MM.1S (cell line): ENCODE results near the gene TBX4.

ENCODE experiments used
- EZH2 ChIP-seq: fragments of 300-600 bp; sonication (generic); optimal IDR thresholded peaks from 2 replicates; pipeline ENCODE3; 2017; ENCODE audit warnings: low read depth, mild to moderate bottlenecking, antibody characterized with exemption, low read length, mixed read lengths
- EZH2phosphoT487 ChIP-seq: fragments of 300-600 bp; sonication (generic); IDR thresholded peaks from 2 replicates; pipeline ENCODE4 v1.6.1; 2018; ENCODE audit warnings: antibody characterized with exemption, low read length
- TF ChIP-seq, protein P1 (sequence below): fragments of 300-600 bp; sonication (generic); IDR thresholded peaks from 2 replicates; pipeline ENCODE4 v1.5.1; 2016; ENCODE audit warnings: antibody characterized with exemption, low read length, mixed read lengths

DNA sequence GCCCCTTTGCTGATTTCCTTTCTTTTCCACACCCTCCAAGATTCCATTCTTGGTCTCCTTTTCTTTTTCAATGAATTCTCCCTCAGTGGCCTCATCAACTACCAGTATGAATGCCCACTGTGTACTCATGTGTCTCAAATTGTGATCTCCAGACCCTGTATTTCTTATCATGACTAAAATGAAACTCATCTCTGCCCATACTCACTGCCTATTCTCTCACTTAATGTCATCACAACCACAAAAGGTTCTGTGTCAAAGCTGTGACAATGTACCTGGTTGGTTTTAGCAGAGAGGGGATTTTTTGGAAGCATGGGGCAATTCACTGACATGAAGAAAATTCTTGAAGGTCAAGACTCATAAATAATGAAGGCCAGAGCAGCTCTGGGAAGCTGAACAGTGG, 11.5 kb upstream of the TBX4 start:
- TF ChIP-seq, protein P1, sequence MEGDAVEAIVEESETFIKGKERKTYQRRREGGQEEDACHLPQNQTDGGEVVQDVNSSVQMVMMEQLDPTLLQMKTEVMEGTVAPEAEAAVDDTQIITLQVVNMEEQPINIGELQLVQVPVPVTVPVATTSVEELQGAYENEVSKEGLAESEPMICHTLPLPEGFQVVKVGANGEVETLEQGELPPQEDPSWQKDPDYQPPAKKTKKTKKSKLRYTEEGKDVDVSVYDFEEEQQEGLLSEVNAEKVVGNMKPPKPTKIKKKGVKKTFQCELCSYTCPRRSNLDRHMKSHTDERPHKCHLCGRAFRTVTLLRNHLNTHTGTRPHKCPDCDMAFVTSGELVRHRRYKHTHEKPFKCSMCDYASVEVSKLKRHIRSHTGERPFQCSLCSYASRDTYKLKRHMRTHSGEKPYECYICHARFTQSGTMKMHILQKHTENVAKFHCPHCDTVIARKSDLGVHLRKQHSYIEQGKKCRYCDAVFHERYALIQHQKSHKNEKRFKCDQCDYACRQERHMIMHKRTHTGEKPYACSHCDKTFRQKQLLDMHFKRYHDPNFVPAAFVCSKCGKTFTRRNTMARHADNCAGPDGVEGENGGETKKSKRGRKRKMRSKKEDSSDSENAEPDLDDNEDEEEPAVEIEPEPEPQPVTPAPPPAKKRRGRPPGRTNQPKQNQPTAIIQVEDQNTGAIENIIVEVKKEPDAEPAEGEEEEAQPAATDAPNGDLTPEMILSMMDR, result no peak
- no peak for TF ChIP-seq EZH2
- TF ChIP-seq EZH2phosphoT487, result no peak
